ENCODE measurements around the gene TMEM43. TPM values are rescaled to one million over a fixed set of nuclear protein-coding genes. Genes with fewer than 3 reads are reported as not detected.
A peak's percentile ranks its signal among the peaks of the same experiment; 100 is the strongest.

Gene TMEM43
- total RNA-seq, 1 experiment from 2014 or later, result 120 TPM

DNA sequence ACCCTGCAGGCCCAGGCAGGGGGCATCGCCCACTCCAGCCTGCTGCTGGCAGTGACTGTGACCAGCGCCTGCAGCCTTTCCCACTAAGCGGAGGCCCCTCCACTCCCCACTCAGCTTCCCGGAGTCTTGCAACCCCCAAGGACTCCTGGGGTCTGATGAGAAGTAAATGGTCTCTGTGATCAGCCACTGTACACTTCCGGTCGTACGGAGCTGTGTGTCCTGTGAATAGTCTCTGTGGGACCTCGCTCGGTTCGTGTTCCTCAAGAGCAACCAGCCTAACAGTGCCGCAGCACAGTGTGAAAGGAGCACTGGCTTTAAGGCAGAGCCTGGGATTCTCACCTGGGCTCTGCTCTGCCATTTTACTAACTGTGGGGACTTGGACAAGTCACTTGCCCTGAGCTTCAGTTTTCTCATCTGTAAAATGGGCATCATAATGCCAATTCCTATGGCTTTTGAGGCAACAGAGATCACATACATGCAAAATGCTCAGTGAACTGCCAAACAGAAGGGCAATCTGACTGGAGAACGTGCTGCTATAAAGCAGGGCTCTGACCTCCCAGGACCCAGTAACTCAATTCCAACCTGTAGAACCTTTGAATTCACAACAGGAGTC lies 26.7 kb downstream of the TMEM43 start:
- intact Hi-C loops (cut with micrococcal nuclease), result no loop called here
- Mint-ChIP-seq H3K36me3 (ENCODE audit: insufficient read depth, unreplicated experiment) (peaks cover 99% of the 10 kb centered on the region), H3K27ac (ENCODE audit: low read depth, unreplicated experiment) (no peak overlapping the region), H3K9me3 (ENCODE audit: unreplicated experiment) (no peaks in the 10 kb centered on the region), H3K4me1 (ENCODE audit: insufficient read depth, unreplicated experiment) (peaks cover 2% of the 10 kb centered on the region), H3K27me3 (ENCODE audit: insufficient read depth, unreplicated experiment) (no peaks in the 10 kb centered on the region), H3K4me3 (ENCODE audit: unreplicated experiment) (no peak overlapping the region)
- no peak for DNase-seq (ENCODE audit: unreplicated experiment)
- ChIA-PET CTCF (interaction anchor here (0.8 to 1.6 kb wide), 3 partner anchors 8 to 358 kb away, joined by 3 to 4 read pairs (median 3); no protein-coding TSS in a partner anchor), POLR2A (interaction anchor here (1.2 to 6.8 kb wide), 3 partner anchors 10 to 27 kb away, joined by 4 to 33 read pairs (median 14); partner anchors contain the start of genes CHCHD4, LSM3, TMEM43 and XPC)
- TF ChIP-seq, protein P1, sequence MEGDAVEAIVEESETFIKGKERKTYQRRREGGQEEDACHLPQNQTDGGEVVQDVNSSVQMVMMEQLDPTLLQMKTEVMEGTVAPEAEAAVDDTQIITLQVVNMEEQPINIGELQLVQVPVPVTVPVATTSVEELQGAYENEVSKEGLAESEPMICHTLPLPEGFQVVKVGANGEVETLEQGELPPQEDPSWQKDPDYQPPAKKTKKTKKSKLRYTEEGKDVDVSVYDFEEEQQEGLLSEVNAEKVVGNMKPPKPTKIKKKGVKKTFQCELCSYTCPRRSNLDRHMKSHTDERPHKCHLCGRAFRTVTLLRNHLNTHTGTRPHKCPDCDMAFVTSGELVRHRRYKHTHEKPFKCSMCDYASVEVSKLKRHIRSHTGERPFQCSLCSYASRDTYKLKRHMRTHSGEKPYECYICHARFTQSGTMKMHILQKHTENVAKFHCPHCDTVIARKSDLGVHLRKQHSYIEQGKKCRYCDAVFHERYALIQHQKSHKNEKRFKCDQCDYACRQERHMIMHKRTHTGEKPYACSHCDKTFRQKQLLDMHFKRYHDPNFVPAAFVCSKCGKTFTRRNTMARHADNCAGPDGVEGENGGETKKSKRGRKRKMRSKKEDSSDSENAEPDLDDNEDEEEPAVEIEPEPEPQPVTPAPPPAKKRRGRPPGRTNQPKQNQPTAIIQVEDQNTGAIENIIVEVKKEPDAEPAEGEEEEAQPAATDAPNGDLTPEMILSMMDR (IDR thresholded peaks at IDR 0.05; ENCODE audit: unreplicated experiment), result no peak
- BruUV-seq (replicated peaks), result no TSS peak

DNA sequence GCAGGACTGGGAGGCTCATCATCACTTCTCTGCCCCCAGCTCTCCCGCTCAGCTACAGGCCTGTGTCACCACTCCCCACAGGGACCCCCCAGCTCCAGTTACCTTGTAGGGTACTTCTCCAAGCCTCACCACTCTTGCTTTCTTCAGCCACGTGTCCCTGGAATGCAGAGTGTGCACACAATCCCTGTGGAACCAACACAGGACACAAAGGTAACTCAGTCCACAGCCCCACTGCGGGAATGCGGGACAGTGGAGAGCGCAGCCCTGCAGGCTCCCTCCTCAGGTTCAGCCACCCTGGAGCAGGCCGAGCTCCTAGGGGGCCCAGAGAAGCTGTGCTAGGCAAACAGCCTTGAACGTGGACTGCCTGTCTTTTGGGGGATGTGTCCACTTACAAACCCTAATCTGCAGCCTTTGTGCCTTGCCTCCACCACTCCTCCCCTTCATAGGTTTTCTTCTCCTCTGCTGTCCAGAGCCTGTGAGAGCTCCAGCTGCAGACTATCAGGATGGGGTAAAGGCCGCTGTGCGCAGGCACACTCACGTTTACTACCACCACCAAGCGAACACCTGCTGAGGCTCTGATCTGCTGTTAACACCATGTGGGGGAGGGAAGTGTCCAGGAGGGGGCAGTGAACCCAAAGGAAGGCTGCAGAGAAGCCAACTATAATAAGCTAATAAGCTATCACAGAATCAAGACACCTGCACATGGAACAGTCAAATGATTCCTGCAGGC lies 27.5 kb downstream of the TMEM43 start:
- intact Hi-C loops (cut with micrococcal nuclease), result no loop called here
- H3K36me3 Mint-ChIP-seq (ENCODE audit: insufficient read depth, unreplicated experiment), result peaks cover 99% of the 10 kb centered on the region
- no peak overlapping the region for H3K4me3 Mint-ChIP-seq (ENCODE audit: unreplicated experiment)
- CTCF ChIA-PET, result interaction anchor here (0.6 to 1.6 kb wide), 3 partner anchors 9 to 96 kb away, joined by 3 to 4 read pairs (median 4); no protein-coding TSS in a partner anchor
- BruUV-seq (replicated peaks), result no TSS peak
- POLR2A ChIA-PET, result interaction anchor here (0.9 to 6.8 kb wide), 5 partner anchors 8 to 27 kb away, joined by 3 to 33 read pairs (median 10); partner anchors contain the start of genes CHCHD4, LSM3, TMEM43 and XPC
- DNase-seq (ENCODE audit: unreplicated experiment), result no peak
- peak overlapping the region; percentile 63 for H3K27ac Mint-ChIP-seq (ENCODE audit: low read depth, unreplicated experiment)
- no peaks in the 10 kb centered on the region for H3K9me3 Mint-ChIP-seq (ENCODE audit: unreplicated experiment)
- H3K4me1 Mint-ChIP-seq (ENCODE audit: insufficient read depth, unreplicated experiment), result no peaks in the 10 kb centered on the region
- TF ChIP-seq, protein P1 (IDR thresholded peaks at IDR 0.05; ENCODE audit: unreplicated experiment), result no peak
- no peaks in the 10 kb centered on the region for H3K27me3 Mint-ChIP-seq (ENCODE audit: insufficient read depth, unreplicated experiment)

DNA sequence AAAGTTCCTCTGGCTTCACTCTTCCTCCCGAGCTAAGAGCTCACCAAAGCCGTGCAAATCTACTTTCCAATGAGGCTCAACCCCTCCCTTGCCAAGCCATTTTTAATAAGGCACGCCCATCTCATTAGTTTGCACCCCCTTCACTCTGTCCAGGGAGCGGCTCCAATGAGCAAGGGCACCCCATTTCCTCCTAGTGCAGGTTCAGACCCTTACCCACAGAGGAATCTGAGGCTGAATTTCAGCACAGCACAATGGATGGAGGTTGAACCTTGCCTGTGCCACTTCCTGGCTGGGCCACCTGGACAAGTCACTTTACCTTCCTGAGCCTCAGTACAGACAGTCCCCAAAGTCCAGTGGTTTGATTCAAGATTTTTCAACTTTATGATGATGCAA lies 28.1 kb downstream of the TMEM43 start:
- peaks cover 99% of the 10 kb centered on the region for H3K36me3 Mint-ChIP-seq (ENCODE audit: insufficient read depth, unreplicated experiment)
- ChIA-PET CTCF (interaction anchor here (0.6 to 1.6 kb wide), 2 partner anchors 27 to 96 kb away, joined by 4 read pairs; no protein-coding TSS in a partner anchor), POLR2A (interaction anchor here (0.5 to 6.8 kb wide), 5 partner anchors 8 to 105 kb away, joined by 3 to 33 read pairs (median 10); partner anchors contain the start of genes CHCHD4, LSM3, TMEM43 and XPC)
- no peaks in the 10 kb centered on the region for H3K9me3 Mint-ChIP-seq (ENCODE audit: unreplicated experiment)
- no peak overlapping the region for H3K4me3 Mint-ChIP-seq (ENCODE audit: unreplicated experiment)
- H3K4me1 Mint-ChIP-seq (ENCODE audit: insufficient read depth, unreplicated experiment), result no peaks in the 10 kb centered on the region
- H3K27ac Mint-ChIP-seq (ENCODE audit: low read depth, unreplicated experiment), result peak overlapping the region; percentile 63
- H3K27me3 Mint-ChIP-seq (ENCODE audit: insufficient read depth, unreplicated experiment), result no peaks in the 10 kb centered on the region
- BruUV-seq (replicated peaks), result no TSS peak
- TF ChIP-seq, protein P1 (IDR thresholded peaks at IDR 0.05; ENCODE audit: unreplicated experiment), result no peak
- intact Hi-C loops (cut with micrococcal nuclease), result no loop called here
- DNase-seq (ENCODE audit: unreplicated experiment), result no peak

DNA sequence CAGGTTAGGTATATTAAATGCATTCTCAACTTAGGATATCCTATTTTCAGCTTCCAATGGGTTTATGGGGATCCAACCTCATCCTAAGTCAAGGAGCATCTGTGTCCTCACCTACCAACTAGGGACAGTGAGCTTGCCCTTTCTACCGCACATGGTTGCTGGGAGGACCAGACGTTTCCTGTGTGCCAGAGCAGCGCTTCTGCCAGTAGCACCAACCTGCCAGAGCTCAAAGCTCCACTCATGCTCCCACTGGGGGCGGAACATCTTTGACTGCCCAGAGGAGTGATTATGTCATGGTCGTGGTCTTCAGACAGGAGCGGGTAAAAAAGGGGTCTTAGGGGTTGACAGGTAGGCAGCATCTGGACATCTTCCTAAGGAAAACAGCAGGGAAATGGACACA lies 28.8 kb downstream of the TMEM43 start:
- no peak overlapping the region for H3K4me3 Mint-ChIP-seq (ENCODE audit: unreplicated experiment)
- no peaks in the 10 kb centered on the region for H3K4me1 Mint-ChIP-seq (ENCODE audit: insufficient read depth, unreplicated experiment)

More for the DNA sequence above, 28.8 kb downstream of the TMEM43 start:
- H3K27me3 Mint-ChIP-seq (ENCODE audit: insufficient read depth, unreplicated experiment), result no peaks in the 10 kb centered on the region
- CTCF ChIA-PET, result no interaction called here
- DNase-seq (ENCODE audit: unreplicated experiment), result no peak
- BruUV-seq (replicated peaks), result no TSS peak
- intact Hi-C loops (cut with micrococcal nuclease), result no loop called here
- peaks cover 99% of the 10 kb centered on the region for H3K36me3 Mint-ChIP-seq (ENCODE audit: insufficient read depth, unreplicated experiment)
- POLR2A ChIA-PET, result interaction anchor here (0.5 to 6.8 kb wide), 6 partner anchors 9 to 106 kb away, joined by 3 to 33 read pairs (median 6); partner anchors contain the start of genes CHCHD4, LSM3, TMEM43 and XPC
- H3K27ac Mint-ChIP-seq (ENCODE audit: low read depth, unreplicated experiment), result no peak overlapping the region
- H3K9me3 Mint-ChIP-seq (ENCODE audit: unreplicated experiment), result no peaks in the 10 kb centered on the region
- TF ChIP-seq, protein P1 (IDR thresholded peaks at IDR 0.05; ENCODE audit: unreplicated experiment), result no peak
